GM21390 (cell line): ENCODE measurements around the gene SCRT2.

ENCODE experiments used
- ATAC-seq: cut with Tn5 transposase; IDR thresholded peaks from one replicate; pipeline ENCODE4 v1.9.1; 2021; ENCODE audit not compliant: unreplicated experiment

Gene SCRT2

DNA sequence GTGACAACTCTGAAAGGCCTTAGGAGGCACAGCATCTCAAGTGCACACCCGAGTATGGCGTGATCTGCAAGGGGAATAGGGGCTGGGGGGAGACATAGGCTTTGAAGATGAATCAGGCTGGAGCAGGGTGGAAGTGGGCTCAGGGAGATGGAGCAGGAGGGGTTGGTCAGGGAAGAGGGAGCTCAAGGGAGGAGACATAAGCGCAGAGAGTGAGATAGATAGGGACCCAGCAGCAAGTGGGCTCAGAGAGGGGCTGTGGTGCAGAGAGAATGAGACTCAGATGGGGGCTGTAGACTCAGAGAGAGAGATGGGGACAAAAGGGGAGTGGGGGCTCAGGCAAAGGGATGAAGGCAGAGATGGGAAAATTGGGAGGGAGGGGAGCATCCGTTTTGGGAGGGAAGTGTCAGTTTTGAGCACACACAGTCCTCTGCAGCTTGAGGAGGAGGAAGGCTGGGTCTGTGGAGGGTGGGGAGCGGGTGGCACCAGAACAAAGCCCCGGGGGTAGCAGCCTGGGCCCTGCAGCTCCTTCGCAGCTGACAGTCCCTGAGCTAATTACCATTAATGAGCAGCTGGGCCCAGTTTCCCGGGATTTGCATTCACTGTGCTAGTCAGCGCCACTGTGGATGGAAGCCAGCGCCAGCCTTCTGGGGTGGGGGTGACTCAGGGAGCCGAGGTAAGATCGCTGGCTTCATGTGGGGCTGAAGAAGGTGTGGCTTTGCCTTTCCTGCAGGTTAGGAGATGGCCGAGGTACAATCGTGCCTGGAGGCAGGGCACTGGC lies 41.3 kb downstream of the SCRT2 start:
- no peak for ATAC-seq

DNA sequence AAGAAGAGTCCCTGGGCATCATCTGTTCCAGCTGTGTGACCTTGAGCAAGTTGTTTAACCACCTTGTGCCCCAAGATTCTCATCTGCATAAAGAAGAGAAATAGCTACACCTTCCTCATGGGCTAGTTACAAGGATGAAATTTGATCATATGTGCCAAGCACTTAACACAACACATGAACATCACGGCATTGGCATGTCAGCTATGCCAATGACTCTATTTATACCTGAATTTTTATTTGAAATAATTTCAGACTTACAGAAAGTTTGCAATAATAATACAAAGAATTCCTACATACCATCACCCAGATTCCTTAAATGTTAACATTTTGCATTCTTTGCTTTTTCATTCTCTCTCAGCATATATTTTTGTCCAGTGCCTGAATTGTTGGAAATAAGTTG lies 44.5 kb downstream of the SCRT2 start:
- no peak for ATAC-seq

DNA sequence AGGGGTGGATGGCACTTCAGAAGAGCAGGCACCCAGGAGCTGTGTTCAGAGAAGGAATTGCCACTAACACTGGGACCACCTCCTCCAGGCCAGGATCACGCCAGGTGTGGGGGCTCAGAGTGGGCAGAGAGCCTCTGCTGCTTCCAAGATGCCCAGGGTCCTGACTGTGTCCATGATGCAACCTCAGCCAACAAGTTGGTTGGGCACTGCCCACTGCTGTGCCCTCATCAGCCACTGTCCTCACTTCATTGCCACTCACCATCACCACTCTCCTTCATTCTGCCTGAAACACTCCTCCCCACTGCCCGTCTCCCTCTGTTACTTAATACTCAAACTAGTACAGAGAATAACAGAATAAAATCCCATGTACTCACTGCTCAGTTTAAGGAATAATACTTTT lies 49.0 kb downstream of the SCRT2 start:
- no peak for ATAC-seq

DNA sequence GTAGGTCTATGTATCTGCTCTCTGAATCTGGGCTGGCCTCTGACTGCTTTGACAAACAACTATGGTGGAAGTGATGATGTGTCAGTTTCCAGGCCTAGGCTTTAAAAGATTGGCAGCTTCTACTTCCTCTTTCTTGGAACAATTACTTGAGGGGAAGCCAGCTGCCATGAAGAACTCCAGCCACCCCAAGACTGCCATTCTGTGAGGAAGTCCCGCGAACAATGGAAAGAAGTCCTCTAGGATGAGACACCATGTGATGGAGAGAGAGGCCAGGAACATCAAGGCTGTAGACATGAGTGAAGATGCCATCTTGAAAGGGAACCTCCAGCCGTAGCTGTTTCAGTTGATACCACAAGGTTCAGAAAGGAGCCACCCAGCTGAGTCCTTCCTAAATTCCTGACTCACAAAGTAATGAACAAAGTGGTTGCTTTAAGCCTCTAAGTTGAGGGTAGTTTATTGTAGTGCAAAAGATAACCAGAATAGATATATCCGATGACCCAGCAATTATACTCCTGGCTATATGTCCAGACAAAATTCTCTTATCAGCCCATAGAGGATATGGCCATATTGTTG lies 50.2 kb downstream of the SCRT2 start:
- no peak for ATAC-seq

DNA sequence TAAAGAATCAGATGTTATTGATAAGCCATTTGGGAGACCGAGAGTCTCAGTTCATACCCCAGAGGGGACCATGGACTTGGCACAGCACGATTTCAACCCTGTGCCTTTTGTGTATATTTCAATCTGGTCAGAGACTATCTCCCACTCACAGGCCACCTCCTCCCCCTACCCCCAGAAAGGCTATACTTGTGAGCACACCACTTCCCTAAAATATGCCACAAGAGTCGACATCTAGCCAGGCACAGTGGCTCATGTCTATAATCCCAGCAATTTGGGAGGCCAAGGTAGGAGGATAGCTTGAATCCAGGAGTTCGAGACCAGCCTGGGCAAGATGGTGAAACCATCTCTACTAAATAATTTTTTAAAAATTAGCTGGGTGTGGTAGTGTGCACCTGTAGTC lies 51.9 kb downstream of the SCRT2 start:
- no peak for ATAC-seq

DNA sequence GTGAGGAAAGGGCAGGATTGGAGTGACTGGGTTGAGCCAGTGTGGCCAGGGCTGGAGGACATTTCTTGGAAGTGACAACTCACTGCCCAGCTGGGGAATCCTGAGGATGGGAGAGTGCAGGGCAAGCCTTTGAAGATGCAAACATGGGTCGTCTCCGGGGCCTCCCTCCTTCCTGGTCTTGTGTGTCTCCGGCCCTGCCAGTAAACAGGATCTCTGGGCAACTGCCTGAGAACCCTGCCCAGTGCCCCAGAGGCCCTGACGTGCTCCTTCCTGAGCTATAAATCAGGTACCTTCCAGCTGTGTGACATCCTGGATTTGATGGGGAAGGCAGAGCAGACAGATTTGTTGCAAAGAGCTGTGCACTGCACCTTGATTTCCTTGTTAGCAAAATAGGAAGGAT lies 52.6 kb downstream of the SCRT2 start:
- ATAC-seq: no peak

DNA sequence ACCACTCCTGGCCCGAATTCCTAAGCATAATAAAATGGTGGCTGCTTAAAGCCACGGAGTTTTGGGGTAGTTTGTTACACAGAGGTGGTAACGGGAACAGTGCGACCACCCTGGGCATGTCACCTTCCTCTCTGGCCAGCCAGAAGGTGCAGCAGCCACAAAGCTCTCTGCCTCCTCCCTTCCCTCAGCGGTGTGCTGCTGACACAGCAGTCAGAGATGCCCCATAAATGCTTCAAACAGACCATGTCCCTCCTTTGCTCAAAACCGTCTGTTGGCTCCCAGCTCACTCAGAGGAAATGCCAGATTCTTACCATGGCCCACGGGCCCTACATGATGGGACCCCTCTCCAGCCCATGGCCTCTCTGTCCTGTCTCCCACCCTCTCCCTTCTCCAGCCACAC lies 53.4 kb downstream of the SCRT2 start:
- ATAC-seq: no peak

DNA sequence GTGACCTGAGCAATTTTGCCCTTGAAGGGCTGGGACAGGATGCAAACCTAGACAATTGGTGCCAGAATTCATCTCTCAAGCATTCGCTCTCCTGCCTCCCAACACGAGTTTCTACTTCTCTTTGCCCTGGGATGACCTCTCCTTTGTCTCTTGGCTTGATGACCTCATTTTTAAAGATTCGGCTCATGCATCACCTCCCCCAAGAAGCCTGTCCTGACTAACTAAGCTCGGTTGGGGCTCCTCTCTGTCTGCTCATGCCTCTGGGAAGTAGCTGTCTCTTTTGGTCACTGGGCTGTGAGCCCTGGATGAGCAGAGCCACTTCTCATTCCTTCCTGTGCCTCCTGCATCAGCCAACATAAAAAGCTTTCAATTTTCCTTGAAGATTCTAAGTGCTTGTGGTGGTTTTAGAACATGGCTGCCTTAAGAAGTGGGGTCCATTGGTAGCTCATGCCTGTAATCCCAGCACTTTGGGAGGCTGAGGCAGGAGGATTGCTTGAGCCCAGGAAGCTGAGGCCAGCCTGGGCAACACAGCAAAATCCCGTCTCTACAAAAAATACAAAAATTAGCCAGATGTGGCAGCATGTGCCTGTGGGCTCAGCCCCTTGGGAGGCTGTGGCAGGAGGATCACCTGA lies 54.4 kb downstream of the SCRT2 start:
- no peak for ATAC-seq

DNA sequence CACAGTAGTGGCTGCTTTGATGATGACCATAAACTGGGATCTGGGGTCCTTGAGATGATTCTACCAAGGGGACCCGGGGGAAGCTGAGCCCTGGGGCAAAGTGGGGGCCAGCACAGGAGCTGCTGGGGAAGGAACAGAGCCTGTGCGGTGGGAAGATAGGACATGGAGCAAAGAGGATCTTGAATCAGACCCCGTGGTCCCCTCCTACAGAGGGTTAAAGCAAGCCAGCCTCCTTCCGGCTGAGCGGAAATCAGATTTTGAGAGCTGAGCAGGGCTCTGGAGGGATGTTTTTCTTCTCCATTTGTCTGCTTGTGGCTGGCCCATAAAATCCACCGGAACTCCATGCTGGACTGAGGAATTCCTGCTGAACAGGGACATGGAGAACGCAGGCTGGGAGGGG lies 55.4 kb downstream of the SCRT2 start:
- no peak for ATAC-seq

DNA sequence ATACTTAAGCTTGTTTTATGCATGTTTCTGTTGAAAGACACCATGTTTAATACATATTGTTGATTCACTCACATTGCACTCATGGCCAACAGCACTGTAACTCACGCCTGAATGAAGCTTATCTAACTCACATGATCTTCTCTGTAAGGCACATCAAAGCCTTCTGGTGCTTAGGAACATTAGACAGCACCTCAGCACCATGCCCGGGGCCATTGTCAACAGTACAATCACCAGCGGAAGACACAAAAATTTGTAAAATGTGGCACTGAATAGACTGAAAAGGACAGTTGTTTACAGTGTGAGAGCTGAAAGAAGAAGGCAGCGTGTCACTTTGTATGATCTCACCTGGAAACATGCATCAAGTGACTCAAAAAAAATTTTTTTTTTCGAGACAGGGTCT lies 56.6 kb downstream of the SCRT2 start:
- no peak for ATAC-seq

DNA sequence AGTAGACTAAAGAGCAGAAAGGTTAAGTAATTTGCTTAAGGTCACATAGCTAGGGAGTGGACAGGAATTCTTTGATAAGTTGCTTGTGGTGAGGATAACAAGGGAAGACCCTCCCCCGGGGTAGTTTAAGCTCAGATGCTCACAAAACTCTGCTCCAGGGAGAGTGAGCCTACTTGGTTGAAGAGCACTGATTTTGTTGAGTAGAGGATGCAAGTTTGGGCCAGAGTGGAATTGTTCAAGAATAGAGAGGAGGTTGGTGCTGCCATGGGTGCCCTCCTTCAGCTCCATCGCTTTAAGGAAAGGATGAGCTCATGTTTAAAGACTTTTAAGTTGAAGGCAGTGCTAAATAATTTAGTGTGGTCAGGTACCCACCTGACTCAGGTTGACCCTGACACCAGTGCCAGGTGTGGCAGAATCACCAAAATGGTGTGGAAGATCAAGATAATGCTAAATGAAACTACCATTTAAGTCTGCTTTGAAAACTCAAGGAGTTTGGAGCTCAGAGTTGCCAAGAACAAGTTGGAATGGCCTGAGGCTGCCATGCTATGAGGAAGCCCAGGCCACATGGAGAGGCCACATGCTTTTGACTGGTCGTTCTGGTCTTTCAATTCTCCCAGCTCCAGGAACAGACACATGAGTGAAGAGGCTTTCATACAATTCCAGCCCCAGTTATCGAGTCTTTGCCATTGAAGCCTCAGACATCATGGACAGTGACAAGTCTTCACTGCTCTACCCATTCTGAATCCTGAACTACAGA lies 57.5 kb downstream of the SCRT2 start:
- ATAC-seq: no peak

DNA sequence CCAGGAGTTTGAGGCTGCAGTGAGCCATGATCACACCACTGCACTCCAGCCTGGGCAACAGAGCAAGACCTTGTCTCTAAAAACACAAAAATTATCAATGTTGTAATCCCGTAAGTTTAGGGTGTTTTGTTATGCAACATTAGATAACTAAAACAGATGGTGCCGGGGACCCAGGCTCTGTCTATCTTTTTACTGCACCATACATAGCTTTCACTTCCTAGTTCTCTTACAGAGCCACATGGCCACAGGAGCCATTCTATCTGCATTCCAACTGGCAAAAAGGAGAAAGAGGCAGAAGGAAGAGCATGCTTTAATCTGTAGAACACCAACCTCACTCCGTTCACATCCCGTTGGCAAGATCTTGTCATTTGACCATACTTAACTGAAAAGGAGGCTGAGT lies 60.1 kb downstream of the SCRT2 start:
- no peak for ATAC-seq

DNA sequence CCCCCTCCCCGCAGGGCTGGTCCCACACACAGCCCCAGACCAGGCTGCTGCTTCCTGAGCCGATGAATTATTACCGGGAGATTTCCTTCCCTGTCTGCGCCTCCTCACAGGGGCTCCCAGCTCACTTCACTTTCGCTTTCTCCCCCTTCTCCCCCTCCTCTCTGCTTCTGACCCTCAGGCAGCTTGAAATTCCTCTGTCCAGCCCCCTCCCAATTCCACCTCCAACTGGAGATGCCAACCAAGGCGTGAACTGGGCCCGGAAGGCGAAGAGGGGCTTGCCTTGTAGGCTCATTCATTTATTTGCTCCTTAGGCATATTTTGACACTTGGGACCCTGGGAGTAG lies 63.8 kb downstream of the SCRT2 start:
- ATAC-seq: no peak
